ENCODE results near the gene GSK3B.

GRCh38 chr3:119893769-119894168, 200.5 kb downstream of the GSK3B start:
- TF ChIP-seq CTCF (IDR thresholded peaks at IDR 0.05; ENCODE audit: low read length): no peak
- TF ChIP-seq EZH2 (optimal IDR thresholded peaks at IDR 0.05; ENCODE audit: low read depth, low read length): no peak
- TF ChIP-seq EZH2phosphoT487 (IDR thresholded peaks at IDR 0.05; ENCODE audit: low read length): no peak
